A673 (cell line): ENCODE data around the gene NCAPG. TPM values are rescaled to one million over a fixed set of nuclear protein-coding genes. Genes with fewer than 3 reads are reported as not detected.

Experiments
- BruUV-seq: library from RNA; stranded (reverse); fragments of 400-500 nt; replicated peaks from 2 replicates; lab custom pipeline; 2021; lab: Mats Ljungman, UMichigan
- CTCF ChIA-PET: fragments of 300-600 bp; sonication (Branson Sonifier 250); formaldehyde crosslinking; loops from one replicate; lab custom pipeline; 2022; ENCODE audit warnings: antibody characterized with exemption; lab: Charles Lee
- POLR2A ChIA-PET: fragments of 300-600 bp; sonication (Branson Sonifier 250); formaldehyde crosslinking; loops from one replicate; lab custom pipeline; 2022; ENCODE audit warnings: antibody characterized with exemption; ENCODE audit not compliant: low non-redundant PET; lab: Charles Lee
- DNase-seq: peaks from one replicate; pipeline ENCODE4 v3.0.0-alpha.2; 2015; ENCODE audit warnings: low spot score
- H3K27ac ChIP-seq: fragments of 200-600 bp; sonication (generic); 2 replicates; pipeline ENCODE4 v1.5.1; 2016; ENCODE audit warnings: mixed run types, low read depth, mild to moderate bottlenecking, mixed read lengths, antibody characterized with exemption, low read length; ENCODE audit not compliant: poor library complexity, severe bottlenecking
- H3K27me3 ChIP-seq: fragments of 200-600 bp; sonication (generic); replicated peaks from 2 replicates; pipeline ENCODE4 v1.6.1; 2017; ENCODE audit warnings: mixed run types, low read depth, mild to moderate bottlenecking, mixed read lengths, antibody characterized with exemption, low read length; ENCODE audit not compliant: insufficient read depth, poor library complexity
- H3K36me3 ChIP-seq: fragments of 200-600 bp; sonication (generic); 2 replicates; pipeline ENCODE4 v1.6.1; 2016; ENCODE audit warnings: mixed run types, mild to moderate bottlenecking, mixed read lengths, antibody characterized with exemption, low read length; ENCODE audit not compliant: insufficient read depth, poor library complexity, severe bottlenecking
- H3K4me1 ChIP-seq: fragments of 200-600 bp; sonication (generic); 2 replicates; pipeline ENCODE4 v1.6.1; 2017; ENCODE audit warnings: mixed run types, mild to moderate bottlenecking, mixed read lengths, antibody characterized with exemption, low read length; ENCODE audit not compliant: insufficient read depth, poor library complexity, severe bottlenecking
- H3K4me3 ChIP-seq: fragments of 200-600 bp; sonication (generic); 2 replicates; pipeline ENCODE4 v1.5.1; 2016; ENCODE audit warnings: low read depth, mixed run types, mild to moderate bottlenecking, mixed read lengths, low read length; ENCODE audit not compliant: poor library complexity, severe bottlenecking
- H3K9me3 ChIP-seq: fragments of 200-600 bp; sonication (generic); 2 replicates; pipeline ENCODE4 v1.6.1; 2016; ENCODE audit warnings: mixed run types, low read depth, mild to moderate bottlenecking, mixed read lengths, antibody characterized with exemption, low read length; ENCODE audit not compliant: poor library complexity, severe bottlenecking
- EZH2 ChIP-seq: fragments of 200-600 bp; sonication (generic); IDR thresholded peaks from 2 replicates; pipeline ENCODE4 v1.6.1; 2017; ENCODE audit warnings: borderline replicate concordance, low read depth, mild to moderate bottlenecking, mixed read lengths, antibody characterized with exemption, low read length; ENCODE audit not compliant: poor library complexity, severe bottlenecking
- intact Hi-C: fragments of 100-400 bp; cut with micrococcal nuclease; formaldehyde crosslinking; loops from one replicate; pipeline ENCODE4 v1.10.0; 2022; ENCODE audit not compliant: unreplicated experiment
- total RNA-seq: library from RNA; stranded (reverse); gene quantifications from 2 replicates; pipeline ENCODE4 v1.2.3, GENCODE V29; 2021
- TF ChIP-seq, protein P1 (sequence below): fragments of 300-800, 200-600 bp; sonication (generic); conservative IDR thresholded peaks from 2 replicates; pipeline ENCODE4 v1.5.1; 2017; ENCODE audit warnings: low read depth, mild to moderate bottlenecking, antibody characterized with exemption, low read length, moderate library complexity, mixed read lengths

NCAPG gene
- total RNA-seq, 1 experiment from 2014 or later: 105 TPM

DNA sequence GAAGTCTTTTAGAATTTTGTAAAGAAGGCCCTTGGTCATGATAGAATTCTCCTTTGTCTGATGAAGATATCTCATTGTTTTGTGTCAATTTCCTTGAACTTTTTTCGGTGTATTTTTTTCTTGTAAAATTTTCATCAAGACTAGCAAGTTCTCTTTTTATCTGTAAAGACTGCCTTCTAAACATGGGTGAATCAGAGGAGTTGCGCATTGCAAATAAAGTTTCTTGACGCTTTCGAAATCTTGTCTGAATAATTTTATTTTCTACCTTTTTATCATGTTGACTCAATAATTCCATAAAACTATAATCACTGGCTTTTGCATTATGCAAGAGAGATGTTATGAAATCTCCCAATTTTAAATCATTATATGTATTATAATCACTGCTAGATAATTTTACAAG, 66.2 kb downstream of the NCAPG start:
- ChIA-PET POLR2A (no interaction called here), CTCF (no interaction called here)
- Histone ChIP-seq H3K9me3 (no peaks in the 10 kb centered on the region), H3K27ac (no peak overlapping the region), H3K36me3 (no peaks in the 10 kb centered on the region), H3K4me3 (no peak overlapping the region), H3K27me3 (no peaks in the 10 kb centered on the region), H3K4me1 (no peaks in the 10 kb centered on the region)
- no TSS peak for BruUV-seq
- no peak for TF ChIP-seq EZH2
- TF ChIP-seq, protein P1, sequence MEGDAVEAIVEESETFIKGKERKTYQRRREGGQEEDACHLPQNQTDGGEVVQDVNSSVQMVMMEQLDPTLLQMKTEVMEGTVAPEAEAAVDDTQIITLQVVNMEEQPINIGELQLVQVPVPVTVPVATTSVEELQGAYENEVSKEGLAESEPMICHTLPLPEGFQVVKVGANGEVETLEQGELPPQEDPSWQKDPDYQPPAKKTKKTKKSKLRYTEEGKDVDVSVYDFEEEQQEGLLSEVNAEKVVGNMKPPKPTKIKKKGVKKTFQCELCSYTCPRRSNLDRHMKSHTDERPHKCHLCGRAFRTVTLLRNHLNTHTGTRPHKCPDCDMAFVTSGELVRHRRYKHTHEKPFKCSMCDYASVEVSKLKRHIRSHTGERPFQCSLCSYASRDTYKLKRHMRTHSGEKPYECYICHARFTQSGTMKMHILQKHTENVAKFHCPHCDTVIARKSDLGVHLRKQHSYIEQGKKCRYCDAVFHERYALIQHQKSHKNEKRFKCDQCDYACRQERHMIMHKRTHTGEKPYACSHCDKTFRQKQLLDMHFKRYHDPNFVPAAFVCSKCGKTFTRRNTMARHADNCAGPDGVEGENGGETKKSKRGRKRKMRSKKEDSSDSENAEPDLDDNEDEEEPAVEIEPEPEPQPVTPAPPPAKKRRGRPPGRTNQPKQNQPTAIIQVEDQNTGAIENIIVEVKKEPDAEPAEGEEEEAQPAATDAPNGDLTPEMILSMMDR: no peak
- no peak for DNase-seq
- intact Hi-C loops: no loop called here

GRCh38 chr4:17877661-17878060, 66.9 kb downstream of the NCAPG start:
- Histone ChIP-seq H3K9me3 (no peaks in the 10 kb centered on the region), H3K27me3 (no peaks in the 10 kb centered on the region), H3K27ac (no peak overlapping the region), H3K4me1 (no peaks in the 10 kb centered on the region), H3K36me3 (no peaks in the 10 kb centered on the region), H3K4me3 (no peak overlapping the region)
- no TSS peak for BruUV-seq
- ChIA-PET POLR2A (no interaction called here), CTCF (no interaction called here)
- DNase-seq: no peak
- intact Hi-C loops: no loop called here
- TF ChIP-seq EZH2: no peak
- TF ChIP-seq, protein P1: no peak

DNA sequence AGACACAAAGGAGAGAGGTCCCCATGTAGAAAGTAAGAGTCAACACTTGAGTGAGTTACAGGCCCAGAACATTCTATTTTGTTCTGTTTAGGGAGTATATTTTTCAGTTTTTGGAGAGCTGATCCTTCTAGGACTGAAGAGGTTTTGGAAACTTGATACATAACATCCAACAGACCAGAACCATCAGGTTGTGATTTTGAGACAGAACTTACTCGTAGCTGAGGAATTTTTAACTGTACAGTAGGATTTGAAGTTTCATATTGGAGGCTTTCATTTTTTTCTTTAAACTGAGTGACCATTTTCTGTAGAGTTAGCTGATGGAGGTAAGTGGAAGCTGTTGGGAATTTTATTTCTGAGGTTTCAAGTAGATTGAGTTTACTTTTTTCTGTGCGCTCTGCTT, 73.3 kb downstream of the NCAPG start:
- DNase-seq: no peak
- intact Hi-C loops: no loop called here
- Histone ChIP-seq H3K36me3 (no peaks in the 10 kb centered on the region), H3K27me3 (no peaks in the 10 kb centered on the region), H3K27ac (no peak overlapping the region), H3K4me3 (no peak overlapping the region), H3K9me3 (no peaks in the 10 kb centered on the region), H3K4me1 (no peaks in the 10 kb centered on the region)
- no TSS peak for BruUV-seq
- ChIA-PET CTCF (no interaction called here), POLR2A (no interaction called here)
- TF ChIP-seq, protein P1: no peak
- no peak for TF ChIP-seq EZH2
